GM21723 (cell line): ENCODE results near the gene APBA1.
"Not testable (repeated sequence)": the region's sequence is repeated elsewhere in the genome, so short reads cannot be mapped to it uniquely, and the experiment has no call there.

Experiments used
- ATAC-seq: cut with Tn5 transposase; IDR thresholded peaks from one replicate; pipeline ENCODE4 v1.9.1; 2021; ENCODE audit warnings: mild to moderate bottlenecking, moderate library complexity; ENCODE audit not compliant: unreplicated experiment

The APBA1 gene

GRCh38 chr9:69420611-69421270 is 251.4 kb downstream of the APBA1 start:
- ATAC-seq = no peak

GRCh38 chr9:69412741-69413150 is 259.4 kb downstream of the APBA1 start:
- ATAC-seq = no peak

- ATAC-seq = no peak
Measured at GRCh38 chr9:69411931-69412740, 260.0 kb downstream of the APBA1 start.

GRCh38 chr9:69411246-69411645 is 260.9 kb downstream of the APBA1 start:
- no peak for ATAC-seq

- not testable (repeated sequence) for ATAC-seq
Measured at GRCh38 chr9:69409936-69410335, 262.2 kb downstream of the APBA1 start.

GRCh38 chr9:69400470-69400869 is 271.7 kb downstream of the APBA1 start:
- no peak for ATAC-seq

GRCh38 chr9:69397384-69398214 is 274.6 kb downstream of the APBA1 start:
- no peak for ATAC-seq

GRCh38 chr9:69396759-69397158 is 275.4 kb downstream of the APBA1 start:
- ATAC-seq = no peak

- ATAC-seq = no peak
Measured at GRCh38 chr9:69395718-69396117, 276.5 kb downstream of the APBA1 start.

GRCh38 chr9:69393425-69393824 is 278.7 kb downstream of the APBA1 start:
- ATAC-seq = no peak

GRCh38 chr9:69392826-69393225 is 279.3 kb downstream of the APBA1 start:
- ATAC-seq = no peak

- ATAC-seq = no peak
Measured at GRCh38 chr9:69391946-69392345, 280.2 kb downstream of the APBA1 start.

- ATAC-seq = no peak
Measured at GRCh38 chr9:69391487-69391886, 280.7 kb downstream of the APBA1 start.

- no peak for ATAC-seq
Measured at GRCh38 chr9:69389437-69389995, 282.7 kb downstream of the APBA1 start.

GRCh38 chr9:69388596-69388995 is 283.6 kb downstream of the APBA1 start:
- no peak for ATAC-seq

- ATAC-seq = no peak
Measured at GRCh38 chr9:69386651-69387050, 285.5 kb downstream of the APBA1 start.

- ATAC-seq = no peak
Measured at GRCh38 chr9:69385581-69386033, 286.6 kb downstream of the APBA1 start.

GRCh38 chr9:69382135-69382534 is 290.0 kb downstream of the APBA1 start:
- ATAC-seq = no peak

- ATAC-seq = no peak
Measured at GRCh38 chr9:69380811-69381210, 291.4 kb downstream of the APBA1 start.

- ATAC-seq = no peak
Measured at GRCh38 chr9:69380301-69380700, 291.9 kb downstream of the APBA1 start.
